ENCODE results near the gene FARSA.
"Not testable (repeated sequence)": the region's sequence is repeated elsewhere in the genome, so short reads cannot be mapped to it uniquely, and the experiment has no call there.

The FARSA gene

DNA sequence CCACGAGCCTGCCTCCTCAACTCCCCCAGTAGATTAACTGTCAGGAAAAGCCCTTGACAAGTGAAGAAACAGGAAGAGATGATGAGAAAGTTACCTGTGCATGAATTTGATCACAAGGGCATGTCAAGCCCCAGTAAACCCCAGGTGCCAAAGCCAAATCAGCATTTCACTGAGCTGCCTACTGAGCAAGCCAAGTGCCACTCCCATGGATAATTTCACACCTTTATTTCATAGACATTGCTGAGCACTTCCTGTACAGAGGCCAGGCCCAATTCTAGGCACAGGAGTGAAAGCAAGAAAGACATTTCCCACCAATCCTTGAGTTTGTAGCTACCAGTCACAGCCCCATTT lies 21.1 kb upstream of the FARSA start:
- Histone ChIP-seq H3K9ac (ENCODE audit: low read depth in 1 of 2, low read length in 2 of 2) (no peak overlapping the region), H3K9me3 (ENCODE audit: control insufficient read depth in 1 of 2, low read length in 2 of 2) (no peaks in the 10 kb centered on the region), H3K4me3 (ENCODE audit: low read depth in 1 of 2, low read length in 2 of 2) (no peak overlapping the region), H3K27me3 (ENCODE audit: control insufficient read depth in 1 of 2, insufficient read depth in 2 of 2, low read length in 2 of 2) (no peaks in the 10 kb centered on the region), H3K36me3 (ENCODE audit: control insufficient read depth in 1 of 2, insufficient read depth in 2 of 2, low read length in 2 of 2) (peaks cover 8 to 35% of the 10 kb centered on the region in 2 donors), H3K4me1 (ENCODE audit: control insufficient read depth in 1 of 2, insufficient read depth in 2 of 2, low read length in 2 of 2) (peaks cover 13 to 18% of the 10 kb centered on the region in 2 donors), H3K27ac (ENCODE audit: low read depth, low read length) (no peak overlapping the region)

DNA sequence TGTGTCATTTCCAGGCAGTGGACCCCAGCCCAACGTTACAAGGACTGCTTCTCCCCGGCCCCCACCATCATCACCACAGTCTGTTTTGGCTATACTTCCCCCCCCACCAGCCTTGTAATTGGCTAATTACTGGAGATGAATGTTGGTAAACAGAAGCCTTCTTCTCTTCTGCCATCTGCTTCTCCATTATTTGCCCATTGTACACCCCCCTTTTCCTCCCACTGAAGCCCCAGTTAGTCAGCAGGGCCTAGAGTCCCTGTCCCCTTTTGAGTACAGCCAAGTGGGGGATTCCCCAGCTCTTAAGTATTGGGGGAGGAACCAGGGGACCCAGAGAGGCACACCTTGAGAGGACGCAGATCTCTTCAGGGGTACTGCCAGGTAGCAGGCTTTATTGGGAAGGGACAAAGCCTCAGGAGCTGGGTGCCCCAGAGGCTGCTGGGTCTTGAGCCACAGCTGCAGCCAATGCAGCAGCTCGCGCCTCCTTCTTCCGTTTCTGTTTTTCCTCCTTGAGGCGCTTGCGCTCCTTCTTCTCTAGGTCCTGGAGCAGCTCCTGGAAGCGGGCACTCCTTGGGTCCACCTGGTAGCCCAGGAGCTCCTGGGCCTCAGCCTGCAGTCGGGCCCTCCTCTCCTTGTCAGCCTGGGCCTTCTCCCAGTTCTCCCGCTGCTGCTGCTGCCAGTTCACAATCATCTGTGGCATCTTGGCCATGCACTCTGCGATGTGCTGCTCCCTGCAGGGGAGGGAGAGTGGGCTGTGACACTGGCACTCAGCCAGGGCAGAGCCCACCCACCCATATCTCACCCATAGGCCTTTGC lies 20.5 kb upstream of the FARSA start:
- H3K36me3 ChIP-seq (ENCODE audit: control insufficient read depth in 1 of 2, insufficient read depth in 2 of 2, low read length in 2 of 2) = peaks cover 13 to 40% of the 10 kb centered on the region in 2 donors
- H3K27ac ChIP-seq (ENCODE audit: low read depth, low read length) = no peak overlapping the region
- no peaks in the 10 kb centered on the region for H3K27me3 ChIP-seq (ENCODE audit: control insufficient read depth in 1 of 2, insufficient read depth in 2 of 2, low read length in 2 of 2)
- no peak overlapping the region for H3K9ac ChIP-seq (ENCODE audit: low read depth in 1 of 2, low read length in 2 of 2)
- no peak overlapping the region for H3K4me3 ChIP-seq (ENCODE audit: low read depth in 1 of 2, low read length in 2 of 2)
- H3K4me1 ChIP-seq (ENCODE audit: control insufficient read depth in 1 of 2, insufficient read depth in 2 of 2, low read length in 2 of 2) = peaks cover 13 to 18% of the 10 kb centered on the region in 2 donors
- H3K9me3 ChIP-seq (ENCODE audit: control insufficient read depth in 1 of 2, low read length in 2 of 2) = no peaks in the 10 kb centered on the region

DNA sequence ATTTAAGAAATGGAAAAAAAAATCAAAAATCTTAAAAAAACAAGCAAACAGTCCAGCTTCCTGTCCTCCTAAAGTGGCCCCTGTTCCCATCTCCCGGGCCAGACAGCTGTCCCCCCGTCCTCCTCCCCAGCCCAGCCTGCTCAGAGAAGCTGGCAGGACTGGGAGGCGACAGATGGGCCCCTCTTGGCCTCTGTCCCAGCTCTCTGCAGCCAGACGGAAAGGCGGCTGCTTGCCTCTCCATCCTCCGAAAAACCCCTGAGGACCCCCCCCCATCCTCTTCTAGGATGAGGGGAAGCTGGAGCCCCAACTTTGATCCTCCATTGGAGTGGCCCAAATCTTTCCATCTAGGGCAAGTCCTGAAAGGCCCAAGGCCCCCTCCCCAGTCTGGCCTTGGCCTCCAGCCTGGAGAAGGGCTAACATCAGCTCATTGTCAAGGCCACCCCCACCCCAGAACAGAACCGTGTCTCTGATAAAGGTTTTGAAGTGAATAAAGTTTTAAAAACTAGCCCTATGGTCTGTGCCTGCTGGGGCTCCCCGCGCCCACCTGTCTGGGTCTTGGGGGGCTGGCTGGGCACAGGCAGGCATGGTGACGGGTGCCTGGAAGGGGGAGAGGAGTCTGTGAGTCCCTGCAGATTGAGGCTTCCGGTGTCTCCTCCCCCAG lies 19.8 kb upstream of the FARSA start:
- peaks cover 18 to 48% of the 10 kb centered on the region in 2 donors for H3K36me3 ChIP-seq (ENCODE audit: control insufficient read depth in 1 of 2, insufficient read depth in 2 of 2, low read length in 2 of 2)
- no peaks in the 10 kb centered on the region for H3K9me3 ChIP-seq (ENCODE audit: control insufficient read depth in 1 of 2, low read length in 2 of 2)
- H3K4me1 ChIP-seq (ENCODE audit: control insufficient read depth in 1 of 2, insufficient read depth in 2 of 2, low read length in 2 of 2) = peaks cover 13 to 18% of the 10 kb centered on the region in 2 donors
- no peak overlapping the region for H3K27ac ChIP-seq (ENCODE audit: low read depth, low read length)
- H3K9ac ChIP-seq (ENCODE audit: low read depth in 1 of 2, low read length in 2 of 2) = no peak overlapping the region
- H3K27me3 ChIP-seq (ENCODE audit: control insufficient read depth in 1 of 2, insufficient read depth in 2 of 2, low read length in 2 of 2) = no peaks in the 10 kb centered on the region
- no peak overlapping the region for H3K4me3 ChIP-seq (ENCODE audit: low read depth in 1 of 2, low read length in 2 of 2)

DNA sequence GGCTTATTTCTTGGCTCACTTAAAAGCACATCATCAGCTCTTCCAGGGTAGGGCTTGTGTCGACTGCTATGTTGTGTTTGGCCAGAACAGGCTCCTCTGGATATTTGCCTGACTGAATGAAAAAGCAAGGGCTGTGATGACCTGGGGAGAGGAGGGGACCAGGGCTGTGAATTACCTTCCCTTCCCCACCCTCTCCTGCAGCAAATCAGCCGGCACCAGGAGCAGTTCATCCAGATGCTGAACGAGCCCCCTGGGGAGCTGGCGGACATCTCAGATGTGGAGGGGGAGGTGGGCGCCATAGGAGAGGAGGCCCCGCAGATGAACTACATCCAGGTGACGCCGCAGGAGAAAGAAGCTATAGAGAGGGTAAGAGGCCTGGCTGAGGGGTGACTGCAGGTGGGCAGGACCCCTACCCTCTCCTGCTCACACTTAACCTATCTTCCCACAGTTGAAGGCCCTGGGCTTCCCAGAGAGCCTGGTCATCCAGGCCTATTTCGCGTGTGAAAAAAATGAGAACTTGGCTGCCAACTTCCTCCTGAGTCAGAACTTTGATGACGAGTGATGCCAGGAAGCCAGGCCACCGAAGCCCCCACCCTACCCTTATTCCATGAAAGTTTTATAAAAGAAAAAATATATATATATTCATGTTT lies 19.1 kb upstream of the FARSA start:
- H3K27ac ChIP-seq (ENCODE audit: low read depth, low read length) = no peak overlapping the region
- H3K9me3 ChIP-seq (ENCODE audit: control insufficient read depth in 1 of 2, low read length in 2 of 2) = no peaks in the 10 kb centered on the region
- H3K4me1 ChIP-seq (ENCODE audit: control insufficient read depth in 1 of 2, insufficient read depth in 2 of 2, low read length in 2 of 2) = peaks cover 13 to 23% of the 10 kb centered on the region in 2 donors
- H3K4me3 ChIP-seq (ENCODE audit: low read depth in 1 of 2, low read length in 2 of 2) = no peak overlapping the region
- H3K36me3 ChIP-seq (ENCODE audit: control insufficient read depth in 1 of 2, insufficient read depth in 2 of 2, low read length in 2 of 2) = peaks cover 21 to 54% of the 10 kb centered on the region in 2 donors
- no peak overlapping the region for H3K9ac ChIP-seq (ENCODE audit: low read depth in 1 of 2, low read length in 2 of 2)
- H3K27me3 ChIP-seq (ENCODE audit: control insufficient read depth in 1 of 2, insufficient read depth in 2 of 2, low read length in 2 of 2) = no peaks in the 10 kb centered on the region

DNA sequence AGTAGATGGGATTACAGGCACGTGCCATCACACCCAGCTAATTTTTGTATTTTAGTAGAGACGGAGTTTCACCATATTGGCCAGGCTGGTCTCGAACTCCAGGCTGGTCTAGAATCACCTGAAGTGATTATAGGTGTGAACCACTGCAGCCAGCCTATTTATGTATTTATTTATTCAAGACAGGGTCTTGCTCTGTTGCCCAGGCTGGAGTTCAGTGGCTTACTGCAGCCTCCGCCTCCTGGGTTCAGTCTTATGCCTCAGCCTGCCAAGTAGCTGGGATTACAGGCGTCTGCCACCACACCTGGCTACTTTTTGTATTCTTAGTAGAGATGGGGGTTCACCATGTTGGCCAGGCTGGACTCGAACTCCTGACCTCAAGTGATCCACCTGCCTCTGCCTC lies 18.5 kb upstream of the FARSA start:
- H3K9ac ChIP-seq (ENCODE audit: low read depth in 1 of 2, low read length in 2 of 2); H3K9me3 ChIP-seq (ENCODE audit: control insufficient read depth in 1 of 2, low read length in 2 of 2); H3K4me3 ChIP-seq (ENCODE audit: low read depth in 1 of 2, low read length in 2 of 2); H3K27ac ChIP-seq (ENCODE audit: low read depth, low read length); H3K27me3 ChIP-seq (ENCODE audit: control insufficient read depth in 1 of 2, insufficient read depth in 2 of 2, low read length in 2 of 2): not testable (repeated sequence)
- Histone ChIP-seq H3K36me3 (ENCODE audit: control insufficient read depth in 1 of 2, insufficient read depth in 2 of 2, low read length in 2 of 2) (peaks cover 21 to 56% of the 10 kb centered on the region in 2 donors), H3K4me1 (ENCODE audit: control insufficient read depth in 1 of 2, insufficient read depth in 2 of 2, low read length in 2 of 2) (peaks cover 17 to 28% of the 10 kb centered on the region in 2 donors)

DNA sequence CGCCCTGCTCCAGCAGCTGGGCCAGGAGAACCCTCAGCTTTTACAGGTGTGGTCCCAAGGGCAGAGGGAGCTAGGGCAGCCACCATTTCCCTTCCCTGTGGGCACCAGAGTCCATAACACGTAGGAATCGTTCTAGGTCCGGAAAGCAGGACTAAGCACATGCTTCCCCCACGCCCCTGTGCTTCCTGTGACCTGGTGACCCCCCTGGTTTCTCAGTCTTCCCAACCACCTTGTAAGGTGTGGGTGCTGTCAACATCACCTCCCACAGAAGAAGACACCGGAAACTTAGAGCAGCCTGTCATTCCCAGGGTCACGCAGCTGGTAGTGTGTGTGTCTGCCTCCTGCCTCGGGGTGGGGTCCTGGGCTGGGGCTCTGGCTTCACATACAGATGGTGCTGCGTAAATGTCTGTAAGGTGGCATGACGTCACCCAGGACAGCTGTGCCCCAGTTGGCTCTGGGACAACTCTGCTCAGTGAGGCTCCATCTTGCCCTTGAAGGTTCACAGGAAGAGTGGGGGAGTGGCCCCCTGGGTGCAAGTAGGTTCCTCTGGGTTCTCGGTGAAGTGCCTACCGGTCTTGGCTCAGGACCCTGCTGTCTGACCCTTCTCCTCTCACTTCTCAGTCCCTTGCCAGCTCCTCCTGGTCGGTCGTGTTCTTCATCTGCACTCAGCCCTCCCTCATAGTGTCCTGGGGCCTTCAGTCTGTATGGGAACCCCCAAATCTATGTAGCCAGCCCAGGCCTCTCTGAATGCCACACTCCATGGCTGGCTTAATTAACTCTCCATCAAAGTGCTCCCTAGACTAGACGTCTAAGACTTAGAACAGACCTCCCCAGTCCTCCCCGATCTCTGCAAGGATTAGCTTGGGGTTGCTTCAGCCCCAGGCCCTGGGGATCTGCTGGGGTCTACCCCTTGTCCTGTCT lies 16.1 kb upstream of the FARSA start:
- Histone ChIP-seq H3K36me3 (ENCODE audit: control insufficient read depth in 1 of 2, insufficient read depth in 2 of 2, low read length in 2 of 2) (peaks cover 20 to 59% of the 10 kb centered on the region in 2 donors), H3K9me3 (ENCODE audit: control insufficient read depth in 1 of 2, low read length in 2 of 2) (no peaks in the 10 kb centered on the region), H3K27me3 (ENCODE audit: control insufficient read depth in 1 of 2, insufficient read depth in 2 of 2, low read length in 2 of 2) (no peaks in the 10 kb centered on the region), H3K4me3 (ENCODE audit: low read depth in 1 of 2, low read length in 2 of 2) (no peak overlapping the region), H3K4me1 (ENCODE audit: control insufficient read depth in 1 of 2, insufficient read depth in 2 of 2, low read length in 2 of 2) (peaks cover 22% of the 10 kb centered on the region in 2 donors), H3K27ac (ENCODE audit: low read depth, low read length) (no peak overlapping the region), H3K9ac (ENCODE audit: low read depth in 1 of 2, low read length in 2 of 2) (no peak overlapping the region)

DNA sequence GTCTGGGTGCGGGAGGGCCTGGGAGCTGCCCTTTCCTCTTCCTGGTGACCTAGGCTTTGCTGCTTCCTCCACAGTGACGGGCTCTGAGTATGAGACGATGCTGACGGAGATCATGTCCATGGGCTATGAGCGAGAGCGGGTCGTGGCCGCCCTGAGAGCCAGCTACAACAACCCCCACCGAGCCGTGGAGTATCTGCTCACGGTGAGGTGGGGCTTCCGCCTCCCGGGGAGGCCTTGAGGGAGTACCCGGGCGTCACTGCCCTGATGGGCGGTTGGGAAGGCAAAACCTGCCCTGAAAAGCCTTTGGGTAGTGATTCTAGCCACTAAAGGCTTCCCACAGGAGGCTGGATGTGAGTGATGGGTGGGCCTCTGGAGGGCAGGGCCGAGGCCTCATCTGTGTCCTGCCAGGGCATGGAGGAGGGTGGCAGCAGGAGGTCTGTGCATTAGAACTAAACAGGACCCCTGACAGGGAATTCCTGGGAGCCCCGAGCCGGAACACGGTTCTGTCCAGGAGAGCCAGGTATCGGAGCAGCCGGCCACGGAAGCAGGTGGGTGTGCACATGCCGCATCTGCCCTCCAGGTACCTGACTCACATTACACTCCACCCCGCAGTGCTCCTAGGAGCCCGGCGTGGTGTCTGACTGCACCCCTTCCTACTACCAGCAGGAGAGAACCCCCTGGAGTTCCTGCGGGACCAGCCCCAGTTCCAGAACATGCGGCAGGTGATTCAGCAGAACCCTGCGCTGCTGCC lies 15.3 kb upstream of the FARSA start:
- no peaks in the 10 kb centered on the region for H3K27me3 ChIP-seq (ENCODE audit: control insufficient read depth in 1 of 2, insufficient read depth in 2 of 2, low read length in 2 of 2)
- H3K9me3 ChIP-seq (ENCODE audit: control insufficient read depth in 1 of 2, low read length in 2 of 2) = no peaks in the 10 kb centered on the region
- no peak overlapping the region for H3K27ac ChIP-seq (ENCODE audit: low read depth, low read length)
- H3K9ac ChIP-seq (ENCODE audit: low read depth in 1 of 2, low read length in 2 of 2) = no peak overlapping the region
- H3K4me1 ChIP-seq (ENCODE audit: control insufficient read depth in 1 of 2, insufficient read depth in 2 of 2, low read length in 2 of 2) = peaks cover 19 to 22% of the 10 kb centered on the region in 2 donors
- peaks cover 17 to 57% of the 10 kb centered on the region in 2 donors for H3K36me3 ChIP-seq (ENCODE audit: control insufficient read depth in 1 of 2, insufficient read depth in 2 of 2, low read length in 2 of 2)
- H3K4me3 ChIP-seq (ENCODE audit: low read depth in 1 of 2, low read length in 2 of 2) = no peak overlapping the region

DNA sequence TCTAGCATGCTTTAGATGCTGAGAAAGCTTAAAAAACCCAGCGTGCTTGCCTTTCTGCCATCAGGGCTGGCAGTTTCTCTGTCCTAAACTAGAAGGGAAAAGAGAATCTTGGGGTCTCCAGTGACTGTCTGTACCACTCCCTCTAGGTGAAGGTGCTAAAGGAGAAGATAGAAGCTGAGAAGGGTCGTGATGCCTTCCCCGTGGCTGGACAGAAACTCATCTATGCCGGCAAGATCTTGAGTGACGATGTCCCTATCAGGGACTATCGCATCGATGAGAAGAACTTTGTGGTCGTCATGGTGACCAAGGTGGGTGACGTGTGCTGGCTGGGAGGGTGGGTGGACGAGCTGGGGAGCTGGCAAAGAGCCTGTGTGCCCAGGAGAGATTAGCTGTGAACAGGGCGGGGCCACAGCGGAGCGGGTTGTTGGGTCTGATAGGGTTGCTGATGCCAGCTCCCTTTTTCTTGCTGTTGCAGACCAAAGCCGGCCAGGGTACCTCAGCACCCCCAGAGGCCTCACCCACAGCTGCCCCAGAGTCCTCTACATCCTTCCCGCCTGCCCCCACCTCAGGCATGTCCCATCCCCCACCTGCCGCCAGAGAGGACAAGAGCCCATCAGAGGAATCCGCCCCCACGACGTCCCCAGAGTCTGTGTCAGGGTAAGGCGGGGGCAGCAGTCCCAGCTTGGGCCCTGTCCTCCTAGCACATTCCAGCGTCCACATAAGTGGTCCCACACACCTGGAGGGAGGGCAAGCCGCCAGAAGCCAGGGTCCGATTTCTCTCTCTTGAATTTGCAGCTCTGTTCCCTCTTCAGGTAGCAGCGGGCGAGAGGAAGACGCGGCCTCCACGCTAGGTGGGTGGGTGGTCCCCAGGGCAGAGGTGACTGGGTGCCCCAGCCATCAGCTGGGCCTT lies 14.4 kb upstream of the FARSA start:
- no peak overlapping the region for H3K27ac ChIP-seq (ENCODE audit: low read depth, low read length)
- H3K36me3 ChIP-seq (ENCODE audit: control insufficient read depth in 1 of 2, insufficient read depth in 2 of 2, low read length in 2 of 2) = peaks cover 24 to 60% of the 10 kb centered on the region in 2 donors
- H3K9me3 ChIP-seq (ENCODE audit: control insufficient read depth in 1 of 2, low read length in 2 of 2) = no peaks in the 10 kb centered on the region
- H3K27me3 ChIP-seq (ENCODE audit: control insufficient read depth in 1 of 2, insufficient read depth in 2 of 2, low read length in 2 of 2) = no peaks in the 10 kb centered on the region
- peaks cover 26 to 30% of the 10 kb centered on the region in 2 donors for H3K4me1 ChIP-seq (ENCODE audit: control insufficient read depth in 1 of 2, insufficient read depth in 2 of 2, low read length in 2 of 2)
- H3K4me3 ChIP-seq (ENCODE audit: low read depth in 1 of 2, low read length in 2 of 2) = no peak overlapping the region
- no peak overlapping the region for H3K9ac ChIP-seq (ENCODE audit: low read depth in 1 of 2, low read length in 2 of 2)

Data from duodenal mucosa (tissue), 2 donors.